Measurements from ENCODE around the gene TAF1C. TPM values are rescaled to one million over a fixed set of nuclear protein-coding genes. Genes with fewer than 3 reads are reported as not detected.

The TAF1C gene
- total RNA-seq, 1 donor from 2014 or later: 80.2 TPM

DNA sequence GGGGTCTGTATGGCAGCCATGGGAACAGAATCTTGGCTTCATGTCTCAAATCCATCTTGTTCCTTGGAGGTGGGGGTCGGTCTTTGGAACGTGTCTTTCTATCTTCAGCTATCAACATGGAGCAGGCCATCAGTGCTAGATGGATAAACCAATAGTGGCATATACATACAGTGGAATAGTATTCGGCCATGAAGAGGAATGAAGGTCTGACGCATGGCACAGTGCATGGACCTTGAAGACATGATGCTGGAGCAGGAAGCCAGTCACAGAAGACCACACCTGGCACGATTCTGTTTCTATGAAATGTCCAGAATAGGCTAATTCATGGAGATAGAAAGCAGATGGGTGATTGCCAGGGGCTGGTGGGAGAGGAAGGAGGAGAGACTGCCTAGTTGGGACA is 45.2 kb upstream of the TAF1C start:
- Histone ChIP-seq H3K27ac (no peak overlapping the region), H3K4me1 (peaks cover 3% of the 10 kb centered on the region), H3K4me3 (no peak overlapping the region), H3K27me3 (peaks cover 7% of the 10 kb centered on the region), H3K36me3 (no peaks in the 10 kb centered on the region), H3K9me3 (no peaks in the 10 kb centered on the region)
- no peak for ATAC-seq
- intact Hi-C loops (cut with DNase I): no loop called here
- TF ChIP-seq, protein P1, sequence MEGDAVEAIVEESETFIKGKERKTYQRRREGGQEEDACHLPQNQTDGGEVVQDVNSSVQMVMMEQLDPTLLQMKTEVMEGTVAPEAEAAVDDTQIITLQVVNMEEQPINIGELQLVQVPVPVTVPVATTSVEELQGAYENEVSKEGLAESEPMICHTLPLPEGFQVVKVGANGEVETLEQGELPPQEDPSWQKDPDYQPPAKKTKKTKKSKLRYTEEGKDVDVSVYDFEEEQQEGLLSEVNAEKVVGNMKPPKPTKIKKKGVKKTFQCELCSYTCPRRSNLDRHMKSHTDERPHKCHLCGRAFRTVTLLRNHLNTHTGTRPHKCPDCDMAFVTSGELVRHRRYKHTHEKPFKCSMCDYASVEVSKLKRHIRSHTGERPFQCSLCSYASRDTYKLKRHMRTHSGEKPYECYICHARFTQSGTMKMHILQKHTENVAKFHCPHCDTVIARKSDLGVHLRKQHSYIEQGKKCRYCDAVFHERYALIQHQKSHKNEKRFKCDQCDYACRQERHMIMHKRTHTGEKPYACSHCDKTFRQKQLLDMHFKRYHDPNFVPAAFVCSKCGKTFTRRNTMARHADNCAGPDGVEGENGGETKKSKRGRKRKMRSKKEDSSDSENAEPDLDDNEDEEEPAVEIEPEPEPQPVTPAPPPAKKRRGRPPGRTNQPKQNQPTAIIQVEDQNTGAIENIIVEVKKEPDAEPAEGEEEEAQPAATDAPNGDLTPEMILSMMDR (IDR thresholded peaks at IDR 0.05): no peak
- DNase-seq: no peak

DNA sequence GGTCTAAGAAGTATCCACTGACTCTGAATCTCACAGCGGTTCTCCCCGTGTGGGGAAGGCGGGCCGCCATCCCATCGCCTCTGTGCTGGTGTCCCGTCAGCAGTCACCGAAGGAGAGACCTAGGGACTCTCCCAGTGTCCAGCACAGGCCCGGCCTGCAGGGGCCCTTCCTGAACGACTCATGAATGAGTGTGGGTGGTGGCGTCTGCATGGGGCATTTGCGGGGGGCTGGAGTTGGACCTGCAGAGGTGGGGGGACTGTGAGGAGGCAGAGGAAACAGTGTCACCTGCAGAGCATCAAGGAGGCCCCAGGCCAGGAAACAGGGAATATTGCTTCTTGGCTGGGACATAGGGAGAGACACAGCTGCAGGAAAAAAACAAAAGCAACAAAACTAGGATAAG is 42.6 kb upstream of the TAF1C start:
- H3K36me3 ChIP-seq: no peaks in the 10 kb centered on the region
- H3K27me3 ChIP-seq: no peaks in the 10 kb centered on the region
- no peak for ATAC-seq
- intact Hi-C loops (cut with DNase I): no loop called here
- TF ChIP-seq, protein P1 (IDR thresholded peaks at IDR 0.05): no peak
- no peak overlapping the region for H3K4me3 ChIP-seq
- peaks cover 3% of the 10 kb centered on the region for H3K4me1 ChIP-seq
- H3K27ac ChIP-seq: no peak overlapping the region
- H3K9me3 ChIP-seq: no peaks in the 10 kb centered on the region
- no peak for DNase-seq

DNA sequence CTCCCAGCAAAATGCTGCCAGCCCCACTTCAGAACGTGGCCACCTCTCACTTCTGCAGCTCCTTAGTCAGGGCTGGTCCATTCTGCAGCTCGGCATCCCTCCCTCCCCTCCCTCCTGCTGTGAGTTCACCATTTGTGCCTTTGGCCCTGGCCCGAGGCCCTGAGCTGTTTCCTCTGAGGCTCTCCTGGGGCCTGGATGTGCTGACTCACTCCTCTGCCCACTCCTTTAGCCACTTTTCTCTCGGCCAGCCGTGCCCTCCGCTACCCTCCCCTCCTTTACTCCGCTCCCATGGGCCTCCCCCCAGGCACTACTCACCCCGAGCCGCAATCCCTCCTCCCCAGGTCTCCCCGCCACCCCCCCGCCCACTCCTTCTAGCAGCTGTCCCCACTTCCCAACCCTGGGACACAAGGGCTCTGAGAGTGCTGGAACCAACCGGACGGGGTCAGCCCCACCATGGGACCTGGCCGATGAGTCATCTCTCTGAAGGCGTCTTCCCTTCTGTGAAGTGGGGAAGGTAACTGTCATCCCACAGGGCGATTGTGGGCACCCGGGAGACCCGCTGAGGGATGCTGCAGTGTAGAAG is 41.5 kb upstream of the TAF1C start:
- H3K4me3 ChIP-seq: no peak overlapping the region
- intact Hi-C loops (cut with DNase I): no loop called here
- no peaks in the 10 kb centered on the region for H3K36me3 ChIP-seq
- DNase-seq (peak; percentile 81), ATAC-seq (peak; percentile 82)
- H3K27me3 ChIP-seq: no peaks in the 10 kb centered on the region
- H3K27ac ChIP-seq: no peak overlapping the region
- no peaks in the 10 kb centered on the region for H3K9me3 ChIP-seq
- TF ChIP-seq, protein P1 (IDR thresholded peaks at IDR 0.05): no peak
- H3K4me1 ChIP-seq: peaks cover 3% of the 10 kb centered on the region

DNA sequence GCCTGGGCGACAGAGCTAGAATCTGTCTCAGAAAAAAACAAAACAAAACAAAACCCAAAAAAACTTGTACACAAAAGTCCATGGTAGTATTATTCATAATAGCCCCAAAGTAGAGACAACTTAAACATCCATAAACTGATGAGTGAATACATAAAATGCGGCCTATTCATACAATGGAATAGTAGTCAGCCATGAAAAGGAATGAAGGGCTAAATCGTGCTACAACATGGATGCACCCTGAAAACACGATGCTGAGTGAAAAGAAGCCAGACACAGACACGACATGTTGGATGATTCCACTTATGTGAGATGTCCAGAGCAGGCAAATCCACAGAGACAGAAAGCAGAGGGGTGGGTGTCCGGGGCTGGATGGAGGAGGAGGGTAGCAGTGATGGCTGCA is 40.7 kb upstream of the TAF1C start:
- Histone ChIP-seq H3K27ac (no peak overlapping the region), H3K27me3 (no peaks in the 10 kb centered on the region), H3K4me1 (peaks cover 3% of the 10 kb centered on the region), H3K4me3 (no peak overlapping the region), H3K36me3 (no peaks in the 10 kb centered on the region), H3K9me3 (no peaks in the 10 kb centered on the region)
- ATAC-seq: no peak
- TF ChIP-seq, protein P1 (IDR thresholded peaks at IDR 0.05): no peak
- no peak for DNase-seq
- intact Hi-C loops (cut with DNase I): no loop called here

DNA sequence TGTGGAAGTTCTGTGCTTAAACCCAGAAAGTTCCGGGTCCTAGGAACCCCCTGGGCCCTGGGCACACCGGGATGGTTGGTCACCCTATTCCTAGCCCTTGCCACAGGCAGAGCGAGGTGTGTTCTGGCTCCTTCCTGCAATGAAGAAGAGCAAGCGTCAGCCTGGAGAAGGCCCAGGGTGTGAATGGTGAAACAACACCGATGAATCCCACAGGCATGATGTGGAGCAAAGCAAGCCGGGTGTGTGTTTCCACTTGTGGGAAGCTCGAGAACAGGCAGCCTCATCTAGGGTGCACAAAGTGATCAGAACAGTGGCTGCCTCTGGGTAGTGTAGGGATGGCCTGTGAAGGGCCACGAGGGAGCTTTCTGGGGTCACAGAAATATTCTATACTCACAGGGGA is 39.2 kb upstream of the TAF1C start:
- DNase-seq (no peak), ATAC-seq (no peak)
- TF ChIP-seq, protein P1 (IDR thresholded peaks at IDR 0.05): no peak
- no peak overlapping the region for H3K4me3 ChIP-seq
- intact Hi-C loops (cut with DNase I): no loop called here
- H3K36me3 ChIP-seq: no peaks in the 10 kb centered on the region
- H3K27me3 ChIP-seq: no peaks in the 10 kb centered on the region
- H3K9me3 ChIP-seq: no peaks in the 10 kb centered on the region
- H3K27ac ChIP-seq: no peak overlapping the region
- peaks cover 3% of the 10 kb centered on the region for H3K4me1 ChIP-seq

GRCh38 chr16:84225571-84225970 is 38.7 kb upstream of the TAF1C start:
- peaks cover 3% of the 10 kb centered on the region for H3K4me1 ChIP-seq
- intact Hi-C loops (cut with DNase I): no loop called here
- ATAC-seq: no peak
- TF ChIP-seq, protein P1 (IDR thresholded peaks at IDR 0.05): no peak
- no peak for DNase-seq
- no peaks in the 10 kb centered on the region for H3K36me3 ChIP-seq
- H3K9me3 ChIP-seq: no peaks in the 10 kb centered on the region
- H3K4me3 ChIP-seq: no peak overlapping the region
- no peak overlapping the region for H3K27ac ChIP-seq
- no peaks in the 10 kb centered on the region for H3K27me3 ChIP-seq
